ENCODE measurements around the gene ARPC2. TPM values are rescaled to one million over a fixed set of nuclear protein-coding genes. Genes with fewer than 3 reads are reported as not detected.

Gene ARPC2
- polyA plus RNA-seq, 1 donor from 2014 or later, result 167 TPM

DNA sequence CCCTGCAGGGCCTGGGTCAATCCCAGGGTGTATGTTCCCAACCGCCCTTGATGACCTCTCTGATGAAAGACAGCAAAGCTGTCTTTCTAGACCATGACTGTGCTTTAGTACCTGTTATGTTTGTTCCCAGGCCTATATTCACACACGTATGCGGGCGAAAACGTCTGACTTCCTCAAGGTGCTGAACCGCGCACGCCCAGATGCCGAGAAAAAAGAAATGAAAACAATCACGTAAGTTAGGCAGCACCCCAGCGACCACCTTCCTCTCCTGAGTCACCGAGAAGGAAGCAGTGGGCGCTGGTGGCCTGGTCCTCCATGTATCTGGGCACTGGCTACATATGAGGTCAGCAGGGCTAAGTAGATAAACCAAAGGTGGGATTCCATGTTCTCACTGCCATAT, 32.7 kb downstream of the ARPC2 start:
- no peak overlapping the region for H2AFZ ChIP-seq (ENCODE audit: low read depth, low read length)
- no peaks in the 10 kb centered on the region for H3F3A ChIP-seq (ENCODE audit: insufficient read depth, low read length, poor library complexity, severe bottlenecking)
- H3K9me3 ChIP-seq (ENCODE audit: low read length), result no peaks in the 10 kb centered on the region
- H3K9ac ChIP-seq (ENCODE audit: low read length), result no peak overlapping the region
- TF ChIP-seq EZH2 (IDR thresholded peaks at IDR 0.05; ENCODE audit: borderline replicate concordance, insufficient read depth, low read length, poor library complexity, severe bottlenecking), result no peak
- no peak for TF ChIP-seq MXI1 (conservative IDR thresholded peaks at IDR 0.05; ENCODE audit: poor library complexity, severe bottlenecking)
- TF ChIP-seq RAD21 (conservative IDR thresholded peaks at IDR 0.05), result no peak
- TF ChIP-seq SMC3 (conservative IDR thresholded peaks at IDR 0.05; ENCODE audit: poor library complexity), result no peak
- TF ChIP-seq, protein P1, sequence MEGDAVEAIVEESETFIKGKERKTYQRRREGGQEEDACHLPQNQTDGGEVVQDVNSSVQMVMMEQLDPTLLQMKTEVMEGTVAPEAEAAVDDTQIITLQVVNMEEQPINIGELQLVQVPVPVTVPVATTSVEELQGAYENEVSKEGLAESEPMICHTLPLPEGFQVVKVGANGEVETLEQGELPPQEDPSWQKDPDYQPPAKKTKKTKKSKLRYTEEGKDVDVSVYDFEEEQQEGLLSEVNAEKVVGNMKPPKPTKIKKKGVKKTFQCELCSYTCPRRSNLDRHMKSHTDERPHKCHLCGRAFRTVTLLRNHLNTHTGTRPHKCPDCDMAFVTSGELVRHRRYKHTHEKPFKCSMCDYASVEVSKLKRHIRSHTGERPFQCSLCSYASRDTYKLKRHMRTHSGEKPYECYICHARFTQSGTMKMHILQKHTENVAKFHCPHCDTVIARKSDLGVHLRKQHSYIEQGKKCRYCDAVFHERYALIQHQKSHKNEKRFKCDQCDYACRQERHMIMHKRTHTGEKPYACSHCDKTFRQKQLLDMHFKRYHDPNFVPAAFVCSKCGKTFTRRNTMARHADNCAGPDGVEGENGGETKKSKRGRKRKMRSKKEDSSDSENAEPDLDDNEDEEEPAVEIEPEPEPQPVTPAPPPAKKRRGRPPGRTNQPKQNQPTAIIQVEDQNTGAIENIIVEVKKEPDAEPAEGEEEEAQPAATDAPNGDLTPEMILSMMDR (IDR thresholded peaks at IDR 0.05; ENCODE audit: poor library complexity, severe bottlenecking), result no peak
- TF ChIP-seq REST (IDR thresholded peaks at IDR 0.05; ENCODE audit: borderline replicate concordance), result no peak
- TF ChIP-seq EP300 (conservative IDR thresholded peaks at IDR 0.05; ENCODE audit: poor library complexity, severe bottlenecking), result no peak
- no peak for TF ChIP-seq TAF1 (IDR thresholded peaks at IDR 0.05; ENCODE audit: low read depth)
- TF ChIP-seq POLR2AphosphoS5 (IDR thresholded peaks at IDR 0.05), result no peak
- no peak overlapping the region for H3K4me3 ChIP-seq (ENCODE audit: low read length)
- H3K27me3 ChIP-seq (ENCODE audit: insufficient read depth, low read depth, low read length), result no peaks in the 10 kb centered on the region
- no peak overlapping the region for H3K4me2 ChIP-seq (ENCODE audit: low read length)
- no peaks in the 10 kb centered on the region for H3K79me2 ChIP-seq (replicated peaks; ENCODE audit: insufficient read depth, low read length)
- H4K20me1 ChIP-seq (ENCODE audit: insufficient read depth), result no peaks in the 10 kb centered on the region
- H3K36me3 ChIP-seq (ENCODE audit: insufficient read depth, low read length), result peaks cover 14% of the 10 kb centered on the region
- no peaks in the 10 kb centered on the region for H3K9me2 ChIP-seq (ENCODE audit: insufficient read depth, low read length)
- H3K27ac ChIP-seq (ENCODE audit: low read length), result no peak overlapping the region

- Histone ChIP-seq H3K79me2 (replicated peaks; ENCODE audit: insufficient read depth, low read length) (no peaks in the 10 kb centered on the region), H3K4me3 (ENCODE audit: low read length) (no peak overlapping the region), H3K9ac (ENCODE audit: low read length) (no peak overlapping the region), H3K36me3 (ENCODE audit: insufficient read depth, low read length) (peaks cover 13% of the 10 kb centered on the region), H2AFZ (ENCODE audit: low read depth, low read length) (no peak overlapping the region), H4K20me1 (ENCODE audit: insufficient read depth) (no peaks in the 10 kb centered on the region), H3K4me2 (ENCODE audit: low read length) (no peak overlapping the region), H3K9me2 (ENCODE audit: insufficient read depth, low read length) (no peaks in the 10 kb centered on the region), H3F3A (ENCODE audit: insufficient read depth, low read length, poor library complexity, severe bottlenecking) (no peaks in the 10 kb centered on the region), H3K27me3 (ENCODE audit: insufficient read depth, low read depth, low read length) (no peaks in the 10 kb centered on the region), H3K9me3 (ENCODE audit: low read length) (no peaks in the 10 kb centered on the region), H3K27ac (ENCODE audit: low read length) (no peak overlapping the region)
- no peak for TF ChIP-seq EZH2 (IDR thresholded peaks at IDR 0.05; ENCODE audit: borderline replicate concordance, insufficient read depth, low read length, poor library complexity, severe bottlenecking)
- TF ChIP-seq REST (IDR thresholded peaks at IDR 0.05; ENCODE audit: borderline replicate concordance), result no peak
- no peak for TF ChIP-seq TAF1 (IDR thresholded peaks at IDR 0.05; ENCODE audit: low read depth)
- TF ChIP-seq SMC3 (conservative IDR thresholded peaks at IDR 0.05; ENCODE audit: poor library complexity), result no peak
- TF ChIP-seq EP300 (conservative IDR thresholded peaks at IDR 0.05; ENCODE audit: poor library complexity, severe bottlenecking), result no peak
- TF ChIP-seq MXI1 (conservative IDR thresholded peaks at IDR 0.05; ENCODE audit: poor library complexity, severe bottlenecking), result no peak
- no peak for TF ChIP-seq POLR2AphosphoS5 (IDR thresholded peaks at IDR 0.05)
- TF ChIP-seq, protein P1 (IDR thresholded peaks at IDR 0.05; ENCODE audit: poor library complexity, severe bottlenecking), result no peak
- TF ChIP-seq RAD21 (conservative IDR thresholded peaks at IDR 0.05), result no peak
Observed at GRCh38 chr2:218252509-218253231, 35.7 kb downstream of the ARPC2 start.
